CD14-positive monocyte (primary cell): ENCODE data around the gene PNPLA7. TPM values are rescaled to one million over a fixed set of nuclear protein-coding genes. Genes with fewer than 3 reads are reported as not detected.
"Not testable (repeated sequence)": the region's sequence is repeated elsewhere in the genome, so short reads cannot be mapped to it uniquely, and the experiment has no call there.

Experiments
- DNase-seq, 3 donors: peaks; one replicate each; pipeline ENCODE4 v3.0.0-alpha.2; 2011 to 2022
- H2AFZ ChIP-seq: 2 replicates; pipeline ENCODE4 v1.6.0; 2012; ENCODE audit warnings: mild to moderate bottlenecking, low read depth, low read length, inconsistent platforms; ENCODE audit not compliant: insufficient read depth, poor library complexity, severe bottlenecking
- H3K27ac ChIP-seq, 2 donors: 1 replicate in 1 of 2; 2 replicates in 1 of 2; pipeline ENCODE4 v1.5.1; 2012 to 2013; ENCODE audit warnings: low read length in 2 of 2, control low read depth in 1 of 2, inconsistent platforms in 1 of 2, low read depth in 1 of 2, mild to moderate bottlenecking in 1 of 2
- H3K27me3 ChIP-seq, 2 donors: one replicate each; pipeline versions ENCODE4 v1.6.0 to v1.6.1; 2011 to 2013; ENCODE audit warnings: low read length in 2 of 2; ENCODE audit not compliant: control insufficient read depth in 2 of 2, insufficient read depth in 2 of 2
- H3K36me3 ChIP-seq, 2 donors: replicated peaks in 1 of 2; 1 replicate in 1 of 2; 2 replicates in 1 of 2; pipeline versions ENCODE4 v1.5.1 to v1.6.1; 2012 to 2013; ENCODE audit warnings: low read length in 2 of 2, control low read depth in 1 of 2, inconsistent platforms in 1 of 2, mild to moderate bottlenecking in 1 of 2; ENCODE audit not compliant: insufficient read depth in 2 of 2, control insufficient read depth in 1 of 2
- H3K4me1 ChIP-seq, 2 donors: 1 replicate in 1 of 2; 2 replicates in 1 of 2; pipeline versions ENCODE4 v1.5.1 to v1.6.1; 2012 to 2013; ENCODE audit warnings: low read length in 2 of 2, control low read depth in 1 of 2, inconsistent platforms in 1 of 2, mild to moderate bottlenecking in 1 of 2, moderate library complexity in 1 of 2; ENCODE audit not compliant: insufficient read depth in 2 of 2, control insufficient read depth in 1 of 2
- H3K4me2 ChIP-seq: replicated peaks from 2 replicates; pipeline ENCODE3; 2012; ENCODE audit warnings: low read length, moderate library complexity, mild to moderate bottlenecking; ENCODE audit not compliant: poor library complexity, severe bottlenecking; ENCODE audit errors: extremely low read depth
- H3K4me3 ChIP-seq, 3 experiments: fragments of 200-600 bp in 1 of 3; sonication (generic) in 1 of 3; replicated peaks in 1 of 3; 1 replicate in 2 of 3; 2 replicates in 1 of 3; pipeline ENCODE4 v1.5.1; 2011 to 2013; ENCODE audit warnings: low read length in 3 of 3, mild to moderate bottlenecking in 3 of 3, control low read depth in 2 of 3, low read depth in 2 of 3, inconsistent platforms in 1 of 3, moderate library complexity in 1 of 3
- H3K79me2 ChIP-seq: 2 replicates; pipeline ENCODE4 v1.6.0; 2012; ENCODE audit warnings: mild to moderate bottlenecking, control low read depth, inconsistent platforms, low read length, moderate library complexity; ENCODE audit not compliant: insufficient read depth
- H3K9ac ChIP-seq: 2 replicates; pipeline ENCODE4 v1.6.0; 2017; ENCODE audit warnings: low read length, mild to moderate bottlenecking; ENCODE audit not compliant: insufficient read depth, poor library complexity, severe bottlenecking
- H3K9me3 ChIP-seq, 2 donors: replicated peaks in 1 of 2; 1 replicate in 1 of 2; 2 replicates in 1 of 2; pipeline versions ENCODE4 v1.5.1 to v1.6.1; 2012 to 2013; ENCODE audit warnings: low read length in 2 of 2, control low read depth in 1 of 2; ENCODE audit not compliant: control insufficient read depth in 1 of 2, insufficient read depth in 1 of 2
- H4K20me1 ChIP-seq: 2 replicates; pipeline ENCODE4 v1.6.0; 2012; ENCODE audit warnings: mild to moderate bottlenecking, low read length, control low read depth, moderate library complexity; ENCODE audit not compliant: insufficient read depth
- H3K27ac Mint-ChIP-seq, 7 donors: one replicate each; pipeline ENCODE4 v1.8.0; 2020; ENCODE audit warnings: mild to moderate bottlenecking in 7 of 7, mixed read lengths in 7 of 7, moderate library complexity in 6 of 7, inconsistent platforms in 2 of 7
- H3K27me3 Mint-ChIP-seq, 3 donors: one replicate each; pipeline ENCODE4 v1.8.0; 2021 to 2022; ENCODE audit warnings: low read depth in 3 of 3, mild to moderate bottlenecking in 3 of 3, mixed read lengths in 3 of 3, moderate library complexity in 3 of 3, inconsistent platforms in 1 of 3
- H3K36me3 Mint-ChIP-seq, 2 donors: one replicate each; pipeline ENCODE4 v1.8.0; 2020; ENCODE audit warnings: mixed read lengths in 2 of 2, inconsistent platforms in 1 of 2, mild to moderate bottlenecking in 1 of 2
- H3K4me1 Mint-ChIP-seq: one replicate; pipeline ENCODE4 v1.8.0; 2020; ENCODE audit warnings: mild to moderate bottlenecking, mixed read lengths
- H3K4me3 Mint-ChIP-seq, 2 donors: one replicate each; pipeline ENCODE4 v1.8.0; 2020; ENCODE audit warnings: mild to moderate bottlenecking in 2 of 2, mixed read lengths in 2 of 2, moderate library complexity in 1 of 2
- H3K9me3 Mint-ChIP-seq, 7 donors: one replicate each; pipeline ENCODE4 v1.8.0; 2020 to 2022; ENCODE audit warnings: mixed read lengths in 7 of 7, mild to moderate bottlenecking in 6 of 7, moderate library complexity in 6 of 7, inconsistent platforms in 2 of 7
- WGBS: methylation state at CpG from one replicate; pipeline ENCODE4 v1.1.5; 2013; ENCODE audit warnings: missing lambda C conversion rate; ENCODE audit not compliant: insufficient coverage; 5-methylcytosine and 5-hydroxymethylcytosine counted together
- intact Hi-C, 2 donors: fragments of 100-400 bp; cut with micrococcal nuclease; formaldehyde crosslinking; loops; one replicate each; pipeline versions ENCODE4 v1.15.0 to v1.15.1; 2023
- polyA plus RNA-seq, 3 donors: library from polyadenylated mRNA; depleted of rRNA in 1 of 3; unstranded in 2 of 3; stranded (reverse) in 1 of 3; fragments of 300-500 nt in 2 of 3; fragments of >200 nt in 1 of 3; fragmentation: Illumina TruSeq in 2 of 3; gene quantifications; 1 replicate in 2 of 3; 2 replicates in 1 of 3; pipeline ENCODE4 v1.2.3, GENCODE V29; 2012 to 2021
- TF ChIP-seq, protein P1 (sequence below): fragments of 200-600 bp; IDR thresholded peaks from one replicate; pipeline ENCODE4 v1.8.0; 2022; ENCODE audit warnings: antibody characterized with exemption, mild to moderate bottlenecking

The PNPLA7 gene
- polyA plus RNA-seq, 3 donors: 0.10 to 1.1 (median 0.14) TPM

DNA sequence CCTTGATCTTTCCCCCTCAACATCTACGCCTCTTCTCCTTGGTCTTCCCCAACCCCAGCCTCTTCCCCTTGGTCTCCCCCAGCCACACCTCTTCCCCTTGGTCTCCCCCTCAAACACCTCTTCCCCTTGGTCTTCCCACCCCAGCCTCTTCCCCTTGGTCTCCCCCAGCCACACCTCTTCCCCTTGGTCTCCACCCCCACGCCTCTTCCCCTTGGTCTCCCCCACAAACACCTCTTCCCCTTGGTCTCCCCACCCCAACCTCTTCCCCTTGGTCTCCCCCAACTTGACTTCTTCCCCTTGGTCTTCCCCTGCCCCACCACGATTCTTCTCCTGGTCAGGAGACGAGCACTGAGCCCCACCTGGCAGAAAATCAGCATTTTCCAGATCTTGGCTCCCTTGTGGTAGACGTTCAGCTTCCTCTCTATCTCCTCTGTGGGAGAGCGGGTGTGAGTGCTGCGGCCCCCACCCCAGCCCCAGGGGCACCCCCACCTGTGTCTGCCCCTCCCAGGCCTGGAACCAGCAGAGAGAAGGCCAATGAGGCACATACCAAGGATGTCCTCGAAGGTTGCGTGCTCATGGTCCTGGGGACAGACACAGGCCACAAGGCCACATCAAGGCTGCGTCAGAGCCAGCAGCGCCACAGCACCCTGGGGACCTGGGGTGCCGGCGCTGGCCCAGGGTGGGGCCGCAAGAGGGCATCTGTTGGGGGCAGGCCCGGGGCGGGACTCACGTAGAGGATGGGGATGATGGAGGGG is 98.0 kb downstream of the PNPLA7 start:
- TF ChIP-seq, protein P1, sequence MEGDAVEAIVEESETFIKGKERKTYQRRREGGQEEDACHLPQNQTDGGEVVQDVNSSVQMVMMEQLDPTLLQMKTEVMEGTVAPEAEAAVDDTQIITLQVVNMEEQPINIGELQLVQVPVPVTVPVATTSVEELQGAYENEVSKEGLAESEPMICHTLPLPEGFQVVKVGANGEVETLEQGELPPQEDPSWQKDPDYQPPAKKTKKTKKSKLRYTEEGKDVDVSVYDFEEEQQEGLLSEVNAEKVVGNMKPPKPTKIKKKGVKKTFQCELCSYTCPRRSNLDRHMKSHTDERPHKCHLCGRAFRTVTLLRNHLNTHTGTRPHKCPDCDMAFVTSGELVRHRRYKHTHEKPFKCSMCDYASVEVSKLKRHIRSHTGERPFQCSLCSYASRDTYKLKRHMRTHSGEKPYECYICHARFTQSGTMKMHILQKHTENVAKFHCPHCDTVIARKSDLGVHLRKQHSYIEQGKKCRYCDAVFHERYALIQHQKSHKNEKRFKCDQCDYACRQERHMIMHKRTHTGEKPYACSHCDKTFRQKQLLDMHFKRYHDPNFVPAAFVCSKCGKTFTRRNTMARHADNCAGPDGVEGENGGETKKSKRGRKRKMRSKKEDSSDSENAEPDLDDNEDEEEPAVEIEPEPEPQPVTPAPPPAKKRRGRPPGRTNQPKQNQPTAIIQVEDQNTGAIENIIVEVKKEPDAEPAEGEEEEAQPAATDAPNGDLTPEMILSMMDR: no peak
- peak in 1 of 3 donors; percentile 32 for DNase-seq
- Histone ChIP-seq H3K9me3 (no peaks in the 10 kb centered on the region), H3K79me2 (no peaks in the 10 kb centered on the region), H2AFZ (no peak overlapping the region), H3K9ac (no peak overlapping the region), H4K20me1 (no peaks in the 10 kb centered on the region), H3K27me3 (no peaks in the 10 kb centered on the region), H3K4me3 (peak overlapping the region in 1 of 3 experiments; percentile 17), H3K36me3 (peaks cover 16% of the 10 kb centered on the region in 2 donors), H3K4me1 (peaks cover 56 to 73% of the 10 kb centered on the region in 2 donors), H3K27ac (peak overlapping the region; percentile 37 to 53), H3K4me2 (peak overlapping the region; percentile 84)
- Mint-ChIP-seq H3K4me1 (peaks cover 31% of the 10 kb centered on the region), H3K27me3 (peaks cover 0 to 2% (median 0%) of the 10 kb centered on the region in 3 donors), H3K27ac (peak overlapping the region; percentile 15 to 86 (median 77)), H3K36me3 (peaks cover 17 to 29% of the 10 kb centered on the region in 2 donors), H3K9me3 (peaks cover 0 to 6% (median 0%) of the 10 kb centered on the region in 7 donors), H3K4me3 (peak overlapping the region in 1 of 2 donors; percentile 11)
- intact Hi-C loops: no loop called here
- WGBS: 64% methylated on average over 14 of the region's 17 CpGs

GRCh38 chr9:137451264-137452005 is 98.8 kb downstream of the PNPLA7 start:
- H3K4me2 ChIP-seq: peak overlapping the region; percentile 84
- intact Hi-C loops: not testable (repeated sequence)
- H3K4me1 Mint-ChIP-seq: peaks cover 38% of the 10 kb centered on the region

GRCh38 chr9:137450539-137451222 is 99.5 kb downstream of the PNPLA7 start:
- H3K4me1 ChIP-seq: peaks cover 71 to 88% of the 10 kb centered on the region in 2 donors
- Mint-ChIP-seq H3K4me1 (peaks cover 46% of the 10 kb centered on the region), H3K27ac (peak overlapping the region in 5 of 7 donors; percentile 68 to 86 (median 80)), H3K36me3 (peaks cover 8 to 17% of the 10 kb centered on the region in 2 donors)
- H3K9me3 ChIP-seq, H4K20me1 ChIP-seq, intact Hi-C loops, H3K4me3 ChIP-seq, H3K79me2 ChIP-seq, H3K4me3 Mint-ChIP-seq, H3K4me2 ChIP-seq, H2AFZ ChIP-seq, H3K9ac ChIP-seq, H3K27me3 ChIP-seq, H3K27me3 Mint-ChIP-seq, H3K9me3 Mint-ChIP-seq: not testable (repeated sequence)
- H3K36me3 ChIP-seq: peaks cover 11 to 12% of the 10 kb centered on the region in 2 donors
- 20% methylated on average over 10 of the region's 24 CpGs for WGBS
- DNase-seq: peak; percentile 45 to 72 (median 71)
- H3K27ac ChIP-seq: peak overlapping the region; percentile 14 to 26

More at GRCh38 chr9:137451264-137452005, 98.8 kb downstream of the PNPLA7 start:
- not testable (repeated sequence) for H3K9ac ChIP-seq, H3K27me3 ChIP-seq, H3K4me3 Mint-ChIP-seq, H4K20me1 ChIP-seq, H3K79me2 ChIP-seq, DNase-seq, H3K27me3 Mint-ChIP-seq, H3K9me3 ChIP-seq, H3K9me3 Mint-ChIP-seq, H2AFZ ChIP-seq
- peak overlapping the region in 1 of 3 experiments; percentile 17 for H3K4me3 ChIP-seq
- peak overlapping the region in 6 of 7 donors; percentile 56 to 86 (median 72) for H3K27ac Mint-ChIP-seq
- peak overlapping the region; percentile 37 to 53 for H3K27ac ChIP-seq
- peaks cover 13 to 16% of the 10 kb centered on the region in 2 donors for H3K36me3 ChIP-seq
- WGBS: 6% methylated on average over 13 of the region's 31 CpGs
- peaks cover 63 to 80% of the 10 kb centered on the region in 2 donors for H3K4me1 ChIP-seq
- H3K36me3 Mint-ChIP-seq: peaks cover 12 to 23% of the 10 kb centered on the region in 2 donors
